Transverse colon (tissue), 4 donors: ENCODE measurements around the gene MIEF1.

ENCODE experiments used
- CTCF ChIP-seq, 5 experiments: fragments of 200-600 bp in 3 of 5; fragments of 450-650 bp in 2 of 5; sonication (generic) in 3 of 5; IDR thresholded peaks; 1 replicate in 2 of 5; 2 replicates in 3 of 5; pipeline ENCODE4 v1.5.1; 2016 to 2017; ENCODE audit warnings: antibody characterized with exemption in 5 of 5, inconsistent platforms in 3 of 5, mild to moderate bottlenecking in 2 of 5, moderate library complexity in 1 of 5
- POLR2AphosphoS5 ChIP-seq, 3 donors: sonication (generic); formaldehyde crosslinking; IDR thresholded peaks; one replicate each; pipeline ENCODE4 v1.6.1; 2016; ENCODE audit warnings: antibody characterized with exemption in 3 of 3

- TF ChIP-seq CTCF (IDR thresholded peaks at IDR 0.05) (no peak), POLR2AphosphoS5 (IDR thresholded peaks at IDR 0.05) (no peak)
Observed at GRCh38 chr22:39471381-39472141, 30.5 kb upstream of the MIEF1 start.
